Measurements from ENCODE around the gene CHST13. TPM values are rescaled to one million over a fixed set of nuclear protein-coding genes. Genes with fewer than 3 reads are reported as not detected.
"Not testable (repeated sequence)": the region's sequence is repeated elsewhere in the genome, so short reads cannot be mapped to it uniquely, and the experiment has no call there.

The CHST13 gene
- total RNA-seq, 2 donors from 2014 or later, result 0.15 to 0.18 TPM

DNA sequence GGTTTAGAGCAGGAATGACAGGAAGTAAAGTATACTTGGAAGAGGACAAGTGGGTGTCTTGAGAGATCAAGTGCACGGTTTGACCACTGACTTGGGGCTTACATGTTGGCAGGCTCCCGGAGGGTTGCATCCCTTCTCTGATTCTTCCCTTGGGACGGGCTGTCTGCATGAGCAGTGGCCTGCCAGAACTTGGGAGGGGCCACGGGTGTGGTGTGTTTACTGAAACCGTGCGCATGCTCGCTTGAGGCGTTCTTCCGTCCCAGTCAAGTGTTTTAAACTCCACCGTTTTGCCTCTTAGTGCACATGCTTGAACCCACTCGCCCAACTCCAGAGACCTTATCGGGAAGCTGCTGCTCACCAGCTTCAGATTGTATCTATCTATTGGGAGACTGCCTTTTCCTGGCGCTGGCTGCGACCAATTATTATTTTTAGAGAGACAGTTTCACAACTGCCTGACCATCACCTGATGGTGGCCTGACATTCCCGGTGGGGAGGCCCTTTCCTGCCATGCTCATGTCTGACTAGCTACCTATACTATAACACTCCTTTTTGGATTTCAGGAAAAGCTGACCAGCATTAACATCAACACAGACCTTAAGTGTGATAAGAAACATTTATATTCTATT, 49.6 kb downstream of the CHST13 start:
- Mint-ChIP-seq H3K27ac (no peak overlapping the region), H3K36me3 (ENCODE audit: low read depth) (no peaks in the 10 kb centered on the region), H3K4me3 (no peak overlapping the region), H3K27me3 (peaks cover 48% of the 10 kb centered on the region), H3K4me1 (no peaks in the 10 kb centered on the region)
- no peak for ATAC-seq
- no peaks in the 10 kb centered on the region for H3K9me3 ChIP-seq (ENCODE audit: control insufficient read depth, low read length, poor library complexity, severe bottlenecking)
- no peak for DNase-seq

DNA sequence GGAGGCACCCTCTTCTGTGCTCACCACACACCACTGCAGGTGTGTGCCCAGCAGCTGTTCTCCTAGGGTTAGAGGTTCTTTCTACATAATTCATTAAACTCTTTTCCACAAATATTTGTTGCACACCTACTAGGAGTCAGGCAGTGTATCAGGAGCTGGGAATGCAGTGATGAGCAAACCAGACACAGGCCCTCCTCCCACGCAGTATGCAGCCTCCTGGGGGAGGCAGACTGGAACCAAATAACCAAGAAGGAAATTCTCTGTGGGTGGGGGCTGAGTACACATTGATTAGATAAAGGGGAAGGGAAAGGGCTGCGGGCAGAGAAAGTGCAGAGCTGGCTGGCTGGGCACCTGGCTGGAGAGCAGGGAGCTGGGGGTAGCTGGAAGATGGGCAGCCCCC, 53.3 kb downstream of the CHST13 start:
- no peak overlapping the region for H3K4me3 Mint-ChIP-seq
- H3K27me3 Mint-ChIP-seq, result peaks cover 69% of the 10 kb centered on the region
- H3K36me3 Mint-ChIP-seq (ENCODE audit: low read depth), result no peaks in the 10 kb centered on the region
- no peaks in the 10 kb centered on the region for H3K9me3 ChIP-seq (ENCODE audit: control insufficient read depth, low read length, poor library complexity, severe bottlenecking)
- DNase-seq, result no peak
- no peak overlapping the region for H3K27ac Mint-ChIP-seq
- peaks cover 2% of the 10 kb centered on the region for H3K4me1 Mint-ChIP-seq
- ATAC-seq, result no peak

DNA sequence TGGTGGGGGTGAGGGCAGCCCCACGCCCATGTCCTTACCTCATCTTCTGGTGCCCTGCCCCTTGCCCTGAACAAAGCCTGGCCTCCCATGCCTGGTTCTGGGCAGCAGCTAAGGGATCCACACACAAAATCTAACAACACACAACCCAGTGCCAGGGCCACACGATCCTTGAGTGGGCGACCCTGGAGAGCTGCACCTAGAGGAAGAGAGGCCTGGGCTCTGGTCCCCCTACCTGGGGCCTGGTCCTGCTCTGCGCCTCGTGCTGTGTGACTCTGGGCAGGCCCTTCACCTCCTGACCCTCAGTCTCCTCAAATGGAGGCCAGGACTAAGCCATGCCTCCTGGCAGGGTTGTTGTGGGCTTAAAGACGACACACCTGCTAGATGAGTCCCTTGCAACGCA, 54.7 kb downstream of the CHST13 start:
- peaks cover 2% of the 10 kb centered on the region for H3K4me1 Mint-ChIP-seq
- no peak for ATAC-seq
- H3K27ac Mint-ChIP-seq, result no peak overlapping the region
- no peak overlapping the region for H3K4me3 Mint-ChIP-seq
- no peaks in the 10 kb centered on the region for H3K36me3 Mint-ChIP-seq (ENCODE audit: low read depth)
- DNase-seq, result no peak
- peaks cover 60% of the 10 kb centered on the region for H3K27me3 Mint-ChIP-seq
- no peaks in the 10 kb centered on the region for H3K9me3 ChIP-seq (ENCODE audit: control insufficient read depth, low read length, poor library complexity, severe bottlenecking)

DNA sequence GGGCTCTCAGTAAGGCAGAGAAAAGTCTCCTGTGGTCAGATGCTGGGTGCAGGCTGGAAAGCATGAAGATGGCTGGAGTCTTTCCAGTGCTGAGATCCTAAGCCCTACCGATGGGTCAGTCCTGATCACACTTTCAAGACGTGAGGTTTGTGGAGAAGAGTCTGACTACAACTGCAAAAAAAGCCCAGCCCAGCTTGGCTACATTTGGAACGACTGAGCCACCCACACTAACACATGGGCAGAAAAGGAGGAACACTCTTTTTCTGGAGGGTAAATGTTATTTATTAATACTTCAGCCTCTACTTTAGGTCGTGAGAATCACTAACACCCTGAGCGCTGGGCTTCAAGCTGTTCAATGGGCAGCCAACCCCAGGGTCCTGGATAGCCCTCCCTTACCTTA, 56.8 kb downstream of the CHST13 start:
- Mint-ChIP-seq H3K4me3 (no peak overlapping the region), H3K27me3 (peaks cover 52% of the 10 kb centered on the region), H3K36me3 (ENCODE audit: low read depth) (no peaks in the 10 kb centered on the region), H3K4me1 (peaks cover 2% of the 10 kb centered on the region), H3K27ac (no peak overlapping the region)
- ATAC-seq, result no peak
- H3K9me3 ChIP-seq (ENCODE audit: control insufficient read depth, low read length, poor library complexity, severe bottlenecking), result no peaks in the 10 kb centered on the region
- no peak for DNase-seq

DNA sequence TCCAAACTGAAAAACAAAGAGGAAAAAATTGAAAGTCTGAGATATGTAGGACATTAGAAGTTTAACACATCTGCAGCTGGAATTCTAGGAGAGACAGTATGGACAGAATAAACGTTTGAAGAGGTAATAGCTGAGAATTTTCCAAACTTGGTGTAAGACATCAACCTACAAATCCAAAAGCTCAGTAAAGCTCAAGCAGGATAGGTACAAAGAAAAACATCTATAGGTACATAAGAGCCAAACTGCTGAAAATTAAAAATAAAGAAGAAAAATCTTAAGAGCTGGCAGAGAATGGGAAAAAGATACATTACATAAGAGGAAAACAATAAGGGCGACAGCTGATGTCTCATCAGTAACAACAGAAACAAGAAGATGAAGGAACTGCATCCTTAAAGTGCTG, 57.6 kb downstream of the CHST13 start:
- H3K4me3 Mint-ChIP-seq, result no peak overlapping the region
- DNase-seq (no peak), ATAC-seq (no peak)
- H3K27me3 Mint-ChIP-seq, result peaks cover 52% of the 10 kb centered on the region
- H3K36me3 Mint-ChIP-seq (ENCODE audit: low read depth), result no peaks in the 10 kb centered on the region
- no peak overlapping the region for H3K27ac Mint-ChIP-seq
- H3K9me3 ChIP-seq (ENCODE audit: control insufficient read depth, low read length, poor library complexity, severe bottlenecking), result no peaks in the 10 kb centered on the region
- H3K4me1 Mint-ChIP-seq, result peaks cover 2% of the 10 kb centered on the region

DNA sequence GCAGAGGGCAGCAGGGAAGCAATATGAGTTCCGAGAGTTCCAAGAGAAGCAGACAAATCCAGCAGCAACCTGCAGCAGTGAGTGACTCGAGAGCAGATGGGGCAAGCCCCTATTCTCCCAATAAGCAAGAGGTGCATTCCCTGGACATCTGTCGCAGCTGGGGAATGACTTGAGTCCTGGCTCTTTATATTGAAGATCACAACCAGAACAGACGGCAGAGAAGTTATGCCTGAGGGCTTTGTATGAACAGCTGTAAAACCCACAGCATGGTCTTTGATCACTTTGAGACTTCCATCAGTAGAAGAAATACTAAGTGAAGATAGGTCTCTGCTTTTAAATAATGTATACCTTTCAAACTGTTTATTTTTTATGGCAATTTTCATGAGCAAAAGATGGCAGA, 58.4 kb downstream of the CHST13 start:
- Mint-ChIP-seq H3K4me3 (no peak overlapping the region), H3K4me1 (peaks cover 2% of the 10 kb centered on the region), H3K36me3 (ENCODE audit: low read depth) (no peaks in the 10 kb centered on the region), H3K27ac (no peak overlapping the region), H3K27me3 (peaks cover 47% of the 10 kb centered on the region)
- DNase-seq (no peak), ATAC-seq (no peak)
- no peaks in the 10 kb centered on the region for H3K9me3 ChIP-seq (ENCODE audit: control insufficient read depth, low read length, poor library complexity, severe bottlenecking)

DNA sequence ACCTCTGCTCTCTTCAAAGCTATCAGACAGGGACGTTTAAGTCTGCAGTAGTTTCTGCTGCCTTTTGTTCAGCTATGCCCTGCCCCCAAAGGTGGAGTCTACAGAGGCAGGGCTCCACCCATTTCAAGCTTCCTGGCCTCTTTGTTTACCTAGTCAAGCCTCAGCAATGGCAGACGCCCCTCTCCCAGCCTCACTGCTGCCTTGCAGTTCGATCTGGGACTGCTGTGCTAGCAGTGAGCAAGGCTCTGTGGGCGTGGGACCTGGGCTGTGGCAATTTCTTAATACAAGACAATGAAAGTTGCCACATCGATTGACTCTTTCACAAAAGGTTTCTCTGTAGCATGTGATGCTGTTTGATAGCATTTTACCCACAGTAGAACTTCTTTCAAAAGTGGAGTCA, 67.6 kb downstream of the CHST13 start:
- not testable (repeated sequence) for H3K27me3 Mint-ChIP-seq; H3K4me3 Mint-ChIP-seq; ATAC-seq; H3K9me3 ChIP-seq (ENCODE audit: control insufficient read depth, low read length, poor library complexity, severe bottlenecking); H3K4me1 Mint-ChIP-seq; DNase-seq; H3K36me3 Mint-ChIP-seq (ENCODE audit: low read depth); H3K27ac Mint-ChIP-seq

Other genes with a start within 250 kb of the CHST13 start
- gene KLF15, start 166.7 kb upstream of the CHST13 start, total RNA-seq, result under 1 TPM in 1 of 2 donors, not detected in 1; 0.39 TPM
- not detected for gene CFAP100, start 129.2 kb upstream of the CHST13 start, total RNA-seq
- gene ZXDC, start 48.3 kb upstream of the CHST13 start, total RNA-seq, result 10 to 100 TPM; 57.2 to 59.0 TPM
- gene UROC1, start 6.4 kb upstream of the CHST13 start, total RNA-seq, result not detected
- gene C3orf22, start 34.8 kb downstream of the CHST13 start, total RNA-seq, result not detected
- gene TXNRD3, start 131.0 kb downstream of the CHST13 start, total RNA-seq, result under 1 TPM; 0.50 TPM
- 10 to 100 TPM; 10.5 to 14.9 TPM for gene CHCHD6, start 180.1 kb downstream of the CHST13 start, total RNA-seq